ENCODE measurements around the gene MAP1B. TPM values are rescaled to one million over a fixed set of nuclear protein-coding genes. Genes with fewer than 3 reads are reported as not detected.

The MAP1B gene
- polyA plus RNA-seq, 1 experiment: 55.3 TPM

GRCh38 chr5:72093824-72094223, 13.5 kb upstream of the MAP1B start:
- no peaks in the 10 kb centered on the region for H3K27me3 ChIP-seq (ENCODE audit: control insufficient read depth, insufficient read depth, low read length)
- no peaks in the 10 kb centered on the region for H3K9me3 ChIP-seq (ENCODE audit: control insufficient read depth, insufficient read depth, low read length)
- ChIA-PET CTCF (interaction anchor here (0.6 kb wide), 1 partner anchor 61 kb away, joined by 3 read pairs; no protein-coding TSS in a partner anchor), POLR2A (no interaction called here)
- TF ChIP-seq, protein P1, sequence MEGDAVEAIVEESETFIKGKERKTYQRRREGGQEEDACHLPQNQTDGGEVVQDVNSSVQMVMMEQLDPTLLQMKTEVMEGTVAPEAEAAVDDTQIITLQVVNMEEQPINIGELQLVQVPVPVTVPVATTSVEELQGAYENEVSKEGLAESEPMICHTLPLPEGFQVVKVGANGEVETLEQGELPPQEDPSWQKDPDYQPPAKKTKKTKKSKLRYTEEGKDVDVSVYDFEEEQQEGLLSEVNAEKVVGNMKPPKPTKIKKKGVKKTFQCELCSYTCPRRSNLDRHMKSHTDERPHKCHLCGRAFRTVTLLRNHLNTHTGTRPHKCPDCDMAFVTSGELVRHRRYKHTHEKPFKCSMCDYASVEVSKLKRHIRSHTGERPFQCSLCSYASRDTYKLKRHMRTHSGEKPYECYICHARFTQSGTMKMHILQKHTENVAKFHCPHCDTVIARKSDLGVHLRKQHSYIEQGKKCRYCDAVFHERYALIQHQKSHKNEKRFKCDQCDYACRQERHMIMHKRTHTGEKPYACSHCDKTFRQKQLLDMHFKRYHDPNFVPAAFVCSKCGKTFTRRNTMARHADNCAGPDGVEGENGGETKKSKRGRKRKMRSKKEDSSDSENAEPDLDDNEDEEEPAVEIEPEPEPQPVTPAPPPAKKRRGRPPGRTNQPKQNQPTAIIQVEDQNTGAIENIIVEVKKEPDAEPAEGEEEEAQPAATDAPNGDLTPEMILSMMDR (IDR thresholded peaks at IDR 0.05; ENCODE audit: low read depth, low read length): no peak
- H3K4me3 ChIP-seq (ENCODE audit: low read depth, low read length): no peak overlapping the region
- DNase-seq (ENCODE audit: low read depth, low spot score): no peak
- no peak overlapping the region for H3K27ac ChIP-seq (ENCODE audit: low read depth, low read length)

DNA sequence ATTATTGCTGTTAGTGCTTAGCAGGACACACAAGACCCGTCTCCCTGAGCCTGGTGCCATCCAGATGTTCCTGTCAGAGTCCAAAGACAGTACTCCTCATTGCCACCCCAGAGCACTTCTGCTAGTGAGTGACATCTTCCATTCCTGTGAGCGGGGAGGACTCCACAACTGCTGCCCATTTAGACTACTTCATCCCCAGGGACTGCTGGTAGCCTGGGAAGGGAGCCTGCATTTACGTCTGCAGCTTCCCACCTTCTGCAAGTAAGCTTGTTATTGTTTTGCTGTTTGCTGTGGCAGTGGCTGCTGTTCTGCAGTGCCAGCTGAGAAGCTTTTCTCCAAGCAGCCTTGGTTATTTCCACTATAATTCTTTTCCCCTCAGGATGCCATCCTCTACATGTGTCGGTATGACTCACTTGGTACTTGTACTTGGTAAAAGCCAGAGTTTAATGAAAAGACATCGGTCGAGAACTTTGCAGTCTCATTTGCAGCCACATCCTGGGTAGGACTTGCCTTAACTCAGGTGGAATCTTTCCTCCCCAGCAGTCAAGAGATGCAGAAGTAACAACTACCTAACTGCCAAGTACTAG, 10.6 kb upstream of the MAP1B start:
- TF ChIP-seq, protein P1 (IDR thresholded peaks at IDR 0.05; ENCODE audit: low read depth, low read length): no peak
- POLR2A ChIA-PET: no interaction called here
- no peaks in the 10 kb centered on the region for H3K27me3 ChIP-seq (ENCODE audit: control insufficient read depth, insufficient read depth, low read length)
- no peaks in the 10 kb centered on the region for H3K9me3 ChIP-seq (ENCODE audit: control insufficient read depth, insufficient read depth, low read length)
- no peak for DNase-seq (ENCODE audit: low read depth, low spot score)
- CTCF ChIA-PET: no interaction called here
- no peak overlapping the region for H3K4me3 ChIP-seq (ENCODE audit: low read depth, low read length)
- no peak overlapping the region for H3K27ac ChIP-seq (ENCODE audit: low read depth, low read length)

GRCh38 chr5:72101828-72102227, 5.4 kb upstream of the MAP1B start:
- Histone ChIP-seq H3K27me3 (ENCODE audit: control insufficient read depth, insufficient read depth, low read length) (no peaks in the 10 kb centered on the region), H3K27ac (ENCODE audit: low read depth, low read length) (no peak overlapping the region), H3K4me3 (ENCODE audit: low read depth, low read length) (no peak overlapping the region), H3K9me3 (ENCODE audit: control insufficient read depth, insufficient read depth, low read length) (no peaks in the 10 kb centered on the region)
- ChIA-PET CTCF (interaction anchor here (1.0 kb wide), 1 partner anchor 318 kb away, joined by 3 read pairs; no protein-coding TSS in a partner anchor), POLR2A (interaction anchor here (0.6 kb wide), 1 partner anchor 34 kb away, joined by 3 read pairs; no protein-coding TSS in a partner anchor)
- TF ChIP-seq, protein P1 (IDR thresholded peaks at IDR 0.05; ENCODE audit: low read depth, low read length): no peak
- DNase-seq (ENCODE audit: low read depth, low spot score): no peak

GRCh38 chr5:72106817-72107130, 501 bp upstream of the MAP1B start:
- ChIA-PET CTCF (no interaction called here), POLR2A (interaction anchor here (0.8 kb wide), 1 partner anchor 171 kb away, joined by 4 read pairs; no protein-coding TSS in a partner anchor)
- Histone ChIP-seq H3K9me3 (ENCODE audit: control insufficient read depth, insufficient read depth, low read length) (no peaks in the 10 kb centered on the region; the same call in 1 of the 2 replicates), H3K4me3 (ENCODE audit: low read depth, low read length) (peak overlapping the region; percentile 91), H3K27ac (ENCODE audit: low read depth, low read length) (no peak overlapping the region), H3K27me3 (ENCODE audit: control insufficient read depth, insufficient read depth, low read length) (no peaks in the 10 kb centered on the region)
- DNase-seq (ENCODE audit: low read depth, low spot score): no peak
- TF ChIP-seq, protein P1 (IDR thresholded peaks at IDR 0.05; ENCODE audit: low read depth, low read length): no peak

DNA sequence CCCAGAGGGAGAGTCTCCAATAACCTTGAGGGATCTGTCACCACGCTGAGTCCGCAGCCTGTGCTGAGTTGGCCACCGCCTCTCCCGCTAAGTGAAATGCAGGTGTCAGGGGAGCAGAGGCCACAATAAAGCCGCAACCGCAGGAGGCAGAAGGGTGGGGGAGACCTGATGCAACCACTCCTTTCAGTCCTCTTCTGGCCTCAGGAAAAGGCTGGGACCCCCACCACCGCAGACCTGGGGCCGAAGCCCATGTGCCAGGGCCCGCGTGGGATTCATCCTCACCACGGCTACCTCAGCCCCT, 576 bp downstream of the MAP1B start:
- DNase-seq (ENCODE audit: low read depth, low spot score): no peak
- ChIA-PET POLR2A (no interaction called here), CTCF (interaction anchor here (0.8 kb wide), 1 partner anchor 325 kb away, joined by 4 read pairs; no protein-coding TSS in a partner anchor)
- H3K4me3 ChIP-seq (ENCODE audit: low read depth, low read length): peak overlapping the region; percentile 91
- no peaks in the 10 kb centered on the region; the same call in 1 of the 2 replicates for H3K9me3 ChIP-seq (ENCODE audit: control insufficient read depth, insufficient read depth, low read length)
- TF ChIP-seq, protein P1 (IDR thresholded peaks at IDR 0.05; ENCODE audit: low read depth, low read length): no peak
- H3K27ac ChIP-seq (ENCODE audit: low read depth, low read length): peak overlapping the region; percentile 63
- H3K27me3 ChIP-seq (ENCODE audit: control insufficient read depth, insufficient read depth, low read length): no peaks in the 10 kb centered on the region

Measured in AG04450 (cell line).